Ramos (cell line): ENCODE measurements around the gene DRD2.

ENCODE experiments used
- in situ Hi-C: fragments of 300-500 bp; cut with MboI; formaldehyde crosslinking; loops from one replicate; pipeline ENCODE4 v1.14.3; 2022; ENCODE audit warnings: low sequenced_read_pairs; ENCODE audit not compliant: unreplicated experiment

Gene DRD2

DNA sequence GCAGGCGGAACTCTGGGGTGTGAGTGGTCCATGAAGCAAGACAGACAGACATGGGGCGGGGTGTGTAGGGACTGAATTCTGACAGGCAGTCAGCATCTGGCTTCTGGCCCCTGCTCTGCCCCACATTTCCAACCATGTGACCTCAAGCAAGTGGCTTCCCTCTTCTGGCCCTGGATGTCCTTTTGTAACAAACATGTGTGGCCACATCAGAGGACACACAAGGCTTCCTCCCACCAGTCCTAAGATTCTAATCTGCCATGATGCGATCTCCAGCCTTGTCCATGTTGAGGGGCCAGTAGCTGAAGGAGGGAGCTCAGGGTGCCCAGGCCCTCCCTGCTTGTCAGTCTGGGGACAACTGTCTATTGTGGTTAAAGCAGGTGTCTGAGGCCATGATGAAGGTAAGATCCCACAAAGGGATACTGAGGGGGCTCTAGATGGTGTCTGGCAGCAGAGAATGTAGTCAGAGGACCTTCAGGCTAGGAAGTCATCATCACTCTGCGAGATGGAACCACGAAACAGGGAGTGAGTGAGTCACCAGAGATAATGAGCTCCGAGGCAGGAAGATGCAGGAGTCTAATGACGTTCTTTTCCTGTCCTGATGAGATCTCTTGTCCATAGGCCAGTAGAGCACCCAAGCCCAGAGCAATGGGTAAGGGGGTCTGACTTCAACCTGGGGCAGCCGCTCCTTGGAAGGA is 27.4 kb downstream of the DRD2 start:
- in situ Hi-C loops = no loop called here

GRCh38 chr11:113446938-113447337 is 28.3 kb downstream of the DRD2 start:
- in situ Hi-C loops = no loop called here

- in situ Hi-C loops = no loop called here
Measured at GRCh38 chr11:113446112-113446511, 29.1 kb downstream of the DRD2 start.

DNA sequence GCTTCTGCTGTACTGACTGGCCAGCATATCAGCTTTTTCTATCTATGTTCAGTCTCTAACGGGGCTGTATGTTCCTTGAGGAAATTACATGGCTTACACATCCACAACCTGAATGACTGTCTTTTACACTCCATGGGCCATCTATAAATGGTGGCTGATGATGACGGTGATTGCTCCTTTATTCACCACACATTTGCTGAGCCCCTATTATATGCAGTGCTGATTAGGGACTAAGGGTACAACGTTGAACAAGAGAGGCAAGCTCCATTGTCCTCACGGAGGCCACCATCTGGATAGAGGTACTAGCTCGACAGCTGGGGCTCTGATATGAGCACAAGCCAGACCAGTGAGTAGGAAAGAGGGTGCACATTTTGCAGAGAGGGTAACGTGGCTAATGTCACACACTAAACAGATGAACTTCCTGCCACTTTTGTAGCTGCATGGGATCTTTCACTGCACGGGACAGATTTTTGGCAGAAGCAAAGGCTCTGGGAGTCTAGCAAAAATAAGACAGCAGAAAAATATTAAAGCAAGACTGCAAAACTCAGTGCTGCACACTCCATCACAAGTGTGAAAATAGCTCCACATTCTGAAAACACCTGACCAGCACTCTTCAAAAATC is 30.6 kb downstream of the DRD2 start:
- in situ Hi-C loops = no loop called here

GRCh38 chr11:113440816-113441215 is 34.4 kb downstream of the DRD2 start:
- in situ Hi-C loops = no loop called here

- in situ Hi-C loops = no loop called here
Measured at GRCh38 chr11:113436672-113437252, 38.4 kb downstream of the DRD2 start.

GRCh38 chr11:113435190-113435968 is 39.8 kb downstream of the DRD2 start:
- in situ Hi-C loops = no loop called here

DNA sequence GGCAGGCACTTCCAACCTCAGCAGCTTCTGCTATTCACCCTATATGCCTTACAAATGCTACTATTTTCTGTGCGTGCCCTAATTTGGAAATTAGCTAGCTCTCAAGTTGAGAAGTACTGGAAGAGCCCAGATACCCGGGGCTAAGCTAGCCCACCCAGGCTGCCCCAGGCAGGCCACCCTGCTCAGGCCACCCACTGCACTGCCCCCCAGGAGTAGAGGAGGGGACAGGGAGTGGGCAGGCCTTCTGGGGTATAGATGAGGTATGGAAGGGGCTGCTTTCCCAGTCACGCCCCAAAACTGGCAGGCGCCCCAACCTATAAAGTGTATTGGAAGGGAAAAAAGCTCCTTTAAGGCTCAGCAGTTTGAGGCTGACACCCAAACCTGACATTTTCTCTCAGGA is 43.5 kb downstream of the DRD2 start:
- in situ Hi-C loops = no loop called here

- in situ Hi-C loops = no loop called here
Measured at GRCh38 chr11:113426686-113427085, 48.5 kb downstream of the DRD2 start.

DNA sequence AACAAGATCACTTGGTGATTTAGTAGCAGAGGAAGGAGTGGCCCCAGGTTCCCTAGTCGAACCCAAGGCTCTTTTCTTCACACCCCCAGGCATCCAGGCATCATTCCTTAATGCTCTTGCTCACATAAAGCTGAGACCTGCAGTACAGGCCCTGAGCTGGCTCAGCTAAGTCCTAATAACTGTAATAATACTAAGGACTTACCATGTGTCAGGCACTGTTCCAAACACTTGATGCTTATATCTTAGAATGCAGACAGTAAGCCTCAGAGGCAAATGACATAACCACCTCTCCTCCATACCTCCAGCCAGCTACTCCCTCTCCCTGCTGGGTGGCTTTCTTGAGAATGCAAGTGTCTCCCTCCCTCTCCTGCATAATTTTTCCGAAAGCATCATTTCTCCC is 54.4 kb downstream of the DRD2 start:
- in situ Hi-C loops = no loop called here

DNA sequence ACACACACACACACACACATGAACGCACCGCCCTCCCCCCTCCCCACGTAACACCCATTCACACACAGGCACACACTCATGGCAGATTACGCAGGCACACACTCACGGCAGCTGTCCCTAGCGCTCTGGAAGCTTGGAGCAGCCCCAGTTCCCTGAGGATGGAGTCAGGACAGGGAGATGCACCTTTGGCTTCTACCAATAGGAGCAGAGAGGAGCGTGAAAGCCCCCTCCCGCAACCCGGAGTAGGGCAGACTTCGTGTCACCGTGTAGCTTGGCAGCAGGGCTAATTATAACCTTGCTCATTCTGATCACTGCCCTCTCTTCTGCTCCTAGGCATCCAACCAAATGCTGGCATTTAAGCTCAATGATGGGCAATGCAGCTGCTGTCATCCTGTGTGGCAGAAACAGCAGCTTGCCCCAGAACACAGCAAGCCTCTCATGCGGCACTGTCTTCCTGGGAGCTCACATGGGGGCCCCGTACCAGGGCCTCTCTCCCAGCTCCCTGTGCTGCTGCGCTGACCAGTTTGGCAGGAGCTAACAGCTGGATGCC is 55.7 kb downstream of the DRD2 start:
- in situ Hi-C loops = no loop called here

DNA sequence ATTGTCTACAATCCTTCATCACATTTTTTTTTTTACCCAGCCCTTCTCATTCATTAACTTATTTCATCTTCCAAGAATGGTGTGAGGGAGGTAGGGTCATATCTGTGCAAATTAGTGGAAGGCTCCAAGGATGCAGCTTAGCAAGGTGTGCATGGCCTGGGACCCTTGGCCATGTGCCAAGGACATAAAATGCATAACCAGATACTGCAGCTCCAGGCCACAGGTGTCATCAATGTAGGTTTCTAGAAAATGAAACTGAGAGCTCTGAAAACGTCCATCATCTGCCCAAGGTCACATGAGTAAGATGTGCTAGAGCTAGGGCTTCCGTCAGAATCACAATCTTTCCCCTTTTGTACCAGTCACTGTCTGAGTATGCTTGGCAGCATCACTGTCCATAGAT is 57.8 kb downstream of the DRD2 start:
- in situ Hi-C loops = no loop called here

GRCh38 chr11:113415343-113415742 is 59.9 kb downstream of the DRD2 start:
- in situ Hi-C loops = no loop called here

DNA sequence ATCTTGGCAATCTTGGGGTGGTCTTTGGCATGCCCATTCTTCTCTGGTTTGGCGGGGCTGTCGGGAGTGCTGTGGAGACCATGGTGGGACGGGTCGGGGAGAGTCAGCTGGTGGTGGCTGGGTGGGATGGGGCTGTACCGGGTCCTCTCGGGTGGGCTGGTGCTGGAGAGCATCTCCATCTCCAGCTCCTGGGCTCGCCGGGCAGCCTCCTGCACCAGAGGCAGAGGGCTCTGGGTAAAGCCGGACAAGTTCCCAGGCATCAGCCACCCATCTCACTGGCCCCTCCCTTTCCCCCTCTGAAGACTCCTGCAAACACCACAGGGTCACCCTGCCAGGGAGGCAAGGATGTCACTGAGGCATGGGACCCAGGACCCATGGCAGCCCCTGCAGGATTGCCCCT is 62.5 kb downstream of the DRD2 start:
- in situ Hi-C loops = no loop called here

DNA sequence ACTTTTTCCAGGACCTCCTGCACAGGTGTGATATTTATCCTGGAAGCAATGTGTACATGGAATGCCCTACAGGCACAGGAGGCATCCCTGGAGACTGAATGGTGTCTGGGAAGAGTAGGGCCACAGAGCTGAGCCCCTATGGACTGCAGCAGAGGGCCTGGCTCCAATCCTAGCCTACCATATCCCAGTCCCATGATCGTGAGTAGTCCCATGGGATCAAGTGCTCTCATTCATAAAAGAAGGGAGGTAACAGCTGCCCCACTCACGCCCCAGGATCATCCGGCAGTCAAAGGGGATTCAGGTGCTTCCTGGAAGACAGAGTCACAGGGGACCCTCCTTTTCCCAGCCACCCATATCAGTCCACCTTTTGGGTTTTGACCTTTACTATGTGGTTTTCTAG is 63.7 kb downstream of the DRD2 start:
- in situ Hi-C loops = no loop called here

DNA sequence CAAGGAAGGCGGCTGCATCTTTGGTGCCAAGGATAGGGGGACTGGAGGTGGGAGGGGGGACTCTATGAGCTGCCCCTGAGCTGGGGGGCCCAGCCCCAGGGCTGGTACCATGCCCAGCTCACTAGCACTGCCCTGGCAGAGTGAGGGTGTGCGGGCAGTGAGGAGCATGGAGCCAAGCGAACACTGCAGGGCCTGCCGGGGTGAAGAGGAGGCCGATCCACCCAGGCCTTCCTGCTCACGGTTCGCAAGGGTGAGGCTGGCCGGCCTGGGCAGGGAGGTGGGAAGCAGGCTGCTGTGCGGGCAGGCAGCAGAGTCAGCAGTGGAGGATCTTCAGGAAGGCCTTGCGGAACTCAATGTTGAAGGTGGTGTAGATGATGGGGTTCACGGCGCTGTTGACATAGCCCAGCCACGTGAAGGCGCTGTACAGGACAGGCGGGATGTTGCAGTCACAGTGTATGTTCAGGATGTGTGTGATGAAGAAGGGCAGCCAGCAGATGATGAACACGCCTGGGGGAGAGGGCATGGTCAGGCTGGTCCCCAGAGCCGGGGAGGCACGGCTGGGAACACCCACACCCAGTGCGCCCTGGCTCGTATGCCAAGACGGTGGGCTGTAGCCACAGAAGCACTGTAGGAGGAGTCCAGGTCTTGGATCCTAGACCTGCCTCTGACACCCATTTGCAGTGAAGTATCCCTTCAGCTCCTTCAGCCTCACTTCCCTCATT is 64.6 kb downstream of the DRD2 start:
- in situ Hi-C loops = no loop called here

GRCh38 chr11:113409526-113409925 is 65.7 kb downstream of the DRD2 start:
- in situ Hi-C loops = no loop called here

DNA sequence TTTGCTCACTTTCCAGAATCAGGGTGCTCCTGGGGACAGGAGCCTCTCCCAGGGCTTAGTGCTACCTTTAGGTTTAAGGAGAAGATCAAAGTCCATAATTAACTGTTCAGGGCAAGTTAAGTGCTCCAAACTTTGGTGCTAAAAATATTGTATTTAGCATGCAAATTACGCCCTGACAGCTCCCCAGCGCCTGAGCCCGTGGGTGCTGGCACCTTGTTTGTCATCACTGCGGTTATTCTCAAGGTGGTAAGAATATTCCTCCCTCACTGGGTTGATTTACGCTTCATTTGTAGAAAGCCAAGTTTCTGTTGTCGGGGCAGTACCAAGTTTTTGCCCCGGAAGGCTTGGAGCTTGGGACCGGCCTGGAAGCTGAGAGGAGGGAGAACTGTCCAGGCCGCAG is 66.3 kb downstream of the DRD2 start:
- in situ Hi-C loops = no loop called here

GRCh38 chr11:113408206-113408605 is 67.0 kb downstream of the DRD2 start:
- in situ Hi-C loops = no loop called here

DNA sequence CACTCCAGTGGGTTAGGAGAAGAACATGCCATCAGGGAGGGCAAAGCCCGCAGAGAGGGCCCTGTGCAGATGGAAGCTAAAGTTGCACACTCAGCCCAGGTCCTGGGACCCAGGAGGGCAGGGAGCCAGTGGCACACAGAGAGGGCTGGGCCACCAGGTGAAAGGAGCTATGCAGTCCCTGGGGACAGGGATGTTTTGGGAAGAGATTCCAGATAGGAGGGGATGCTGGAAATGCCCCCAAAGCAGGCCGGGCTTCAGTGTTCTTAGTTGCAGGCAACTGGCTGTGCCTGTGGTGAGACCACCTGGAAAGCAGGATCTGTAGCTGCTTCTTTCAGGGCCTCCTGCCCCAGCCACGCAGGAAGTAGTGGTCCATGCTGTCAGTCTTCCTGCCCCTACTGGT is 68.0 kb downstream of the DRD2 start:
- in situ Hi-C loops = no loop called here
